ENCODE measurements around the gene ZNF526.
A peak's percentile ranks its signal among the peaks of the same experiment; 100 is the strongest.

ZNF526 gene

DNA sequence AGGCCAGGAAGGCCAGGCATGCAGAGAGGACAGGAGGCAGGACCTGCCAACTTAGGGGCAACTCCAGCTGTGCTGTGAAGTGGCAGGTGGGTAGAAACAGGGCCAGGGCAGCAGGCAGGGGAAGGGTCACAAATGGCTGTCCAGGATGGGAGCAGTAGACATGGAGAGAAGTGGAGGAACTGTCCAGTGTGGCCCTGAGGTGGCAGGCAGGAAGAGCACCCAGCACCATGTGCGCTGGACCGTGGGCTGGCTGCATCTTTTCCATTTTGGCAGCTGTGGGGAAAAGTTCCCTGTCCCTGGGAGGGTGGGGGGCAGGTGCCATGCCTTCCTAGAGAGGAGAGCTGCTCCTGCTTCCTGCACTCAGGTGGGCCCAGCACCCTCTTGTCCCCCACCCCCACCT is 16.4 kb upstream of the ZNF526 start:
- H3K4me3 ChIP-seq (ENCODE audit: low read depth, low read length): no peak overlapping the region
- H3K9me3 ChIP-seq (ENCODE audit: control insufficient read depth, insufficient read depth, low read depth, low read length): no peaks in the 10 kb centered on the region
- H3K27ac ChIP-seq (ENCODE audit: extremely low read depth, low read depth, low read length): no peak overlapping the region
- H3K36me3 ChIP-seq (ENCODE audit: control insufficient read depth in 2 of 2, insufficient read depth in 1 of 2, low read length in 2 of 2): peaks cover 81 to 98% of the 10 kb centered on the region in 2 experiments
- H3K4me1 ChIP-seq (ENCODE audit: control insufficient read depth, insufficient read depth, low read length): no peaks in the 10 kb centered on the region
- TF ChIP-seq, protein P1, sequence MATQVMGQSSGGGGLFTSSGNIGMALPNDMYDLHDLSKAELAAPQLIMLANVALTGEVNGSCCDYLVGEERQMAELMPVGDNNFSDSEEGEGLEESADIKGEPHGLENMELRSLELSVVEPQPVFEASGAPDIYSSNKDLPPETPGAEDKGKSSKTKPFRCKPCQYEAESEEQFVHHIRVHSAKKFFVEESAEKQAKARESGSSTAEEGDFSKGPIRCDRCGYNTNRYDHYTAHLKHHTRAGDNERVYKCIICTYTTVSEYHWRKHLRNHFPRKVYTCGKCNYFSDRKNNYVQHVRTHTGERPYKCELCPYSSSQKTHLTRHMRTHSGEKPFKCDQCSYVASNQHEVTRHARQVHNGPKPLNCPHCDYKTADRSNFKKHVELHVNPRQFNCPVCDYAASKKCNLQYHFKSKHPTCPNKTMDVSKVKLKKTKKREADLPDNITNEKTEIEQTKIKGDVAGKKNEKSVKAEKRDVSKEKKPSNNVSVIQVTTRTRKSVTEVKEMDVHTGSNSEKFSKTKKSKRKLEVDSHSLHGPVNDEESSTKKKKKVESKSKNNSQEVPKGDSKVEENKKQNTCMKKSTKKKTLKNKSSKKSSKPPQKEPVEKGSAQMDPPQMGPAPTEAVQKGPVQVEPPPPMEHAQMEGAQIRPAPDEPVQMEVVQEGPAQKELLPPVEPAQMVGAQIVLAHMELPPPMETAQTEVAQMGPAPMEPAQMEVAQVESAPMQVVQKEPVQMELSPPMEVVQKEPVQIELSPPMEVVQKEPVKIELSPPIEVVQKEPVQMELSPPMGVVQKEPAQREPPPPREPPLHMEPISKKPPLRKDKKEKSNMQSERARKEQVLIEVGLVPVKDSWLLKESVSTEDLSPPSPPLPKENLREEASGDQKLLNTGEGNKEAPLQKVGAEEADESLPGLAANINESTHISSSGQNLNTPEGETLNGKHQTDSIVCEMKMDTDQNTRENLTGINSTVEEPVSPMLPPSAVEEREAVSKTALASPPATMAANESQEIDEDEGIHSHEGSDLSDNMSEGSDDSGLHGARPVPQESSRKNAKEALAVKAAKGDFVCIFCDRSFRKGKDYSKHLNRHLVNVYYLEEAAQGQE (tag by site-specific recombination; IDR thresholded peaks at IDR 0.05): peak; percentile 97
- no peak for TF ChIP-seq ZNF311 (tag by site-specific recombination; IDR thresholded peaks at IDR 0.05; ENCODE audit: borderline replicate concordance)
- ChIA-PET CTCF (interaction anchor here (0.6 kb wide), 1 partner anchor 430 kb away, joined by 3 read pairs; no protein-coding TSS in a partner anchor), POLR2A (no interaction called here)

DNA sequence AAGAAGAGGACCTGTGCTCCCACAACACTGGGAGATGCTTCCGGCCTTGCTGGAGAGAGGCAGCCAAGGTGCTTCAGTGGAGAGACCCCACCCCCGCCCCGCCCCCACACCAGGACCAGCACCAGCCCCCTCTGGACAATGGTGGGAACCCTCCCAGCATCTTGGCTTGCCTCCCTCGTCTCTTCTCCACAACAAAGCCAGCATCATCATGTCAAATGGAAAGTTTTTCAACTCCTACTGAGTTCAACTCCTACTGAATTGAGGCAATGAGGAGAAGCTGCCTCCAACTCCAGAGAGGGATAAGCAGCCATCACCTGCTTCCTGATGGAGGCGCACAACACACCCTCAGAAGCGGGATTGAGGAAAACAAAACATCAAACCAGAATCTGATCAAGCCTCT is 15.4 kb upstream of the ZNF526 start:
- ChIA-PET CTCF (interaction anchor here (1.2 to 1.6 kb wide), 2 partner anchors 18 to 170 kb away, joined by 3 to 4 read pairs; no protein-coding TSS in a partner anchor), POLR2A (no interaction called here)
- no peaks in the 10 kb centered on the region for H3K9me3 ChIP-seq (ENCODE audit: control insufficient read depth, insufficient read depth, low read depth, low read length)
- no peak overlapping the region for H3K27ac ChIP-seq (ENCODE audit: extremely low read depth, low read depth, low read length)
- no peaks in the 10 kb centered on the region for H3K4me1 ChIP-seq (ENCODE audit: control insufficient read depth, insufficient read depth, low read length)
- H3K36me3 ChIP-seq (ENCODE audit: control insufficient read depth in 2 of 2, insufficient read depth in 1 of 2, low read length in 2 of 2): peaks cover 87 to 98% of the 10 kb centered on the region in 2 experiments
- TF ChIP-seq EGR2 (tag by site-specific recombination; IDR thresholded peaks at IDR 0.05; ENCODE audit: low read depth): peak; percentile 58; the same call in 1 of the 2 replicates
- no peak for TF ChIP-seq ZNF239 (tag by site-specific recombination; IDR thresholded peaks at IDR 0.05)
- TF ChIP-seq ZFHX2 (tag by site-specific recombination; conservative IDR thresholded peaks at IDR 0.05): peak; percentile 53
- H3K4me3 ChIP-seq (ENCODE audit: low read depth, low read length): no peak overlapping the region

DNA sequence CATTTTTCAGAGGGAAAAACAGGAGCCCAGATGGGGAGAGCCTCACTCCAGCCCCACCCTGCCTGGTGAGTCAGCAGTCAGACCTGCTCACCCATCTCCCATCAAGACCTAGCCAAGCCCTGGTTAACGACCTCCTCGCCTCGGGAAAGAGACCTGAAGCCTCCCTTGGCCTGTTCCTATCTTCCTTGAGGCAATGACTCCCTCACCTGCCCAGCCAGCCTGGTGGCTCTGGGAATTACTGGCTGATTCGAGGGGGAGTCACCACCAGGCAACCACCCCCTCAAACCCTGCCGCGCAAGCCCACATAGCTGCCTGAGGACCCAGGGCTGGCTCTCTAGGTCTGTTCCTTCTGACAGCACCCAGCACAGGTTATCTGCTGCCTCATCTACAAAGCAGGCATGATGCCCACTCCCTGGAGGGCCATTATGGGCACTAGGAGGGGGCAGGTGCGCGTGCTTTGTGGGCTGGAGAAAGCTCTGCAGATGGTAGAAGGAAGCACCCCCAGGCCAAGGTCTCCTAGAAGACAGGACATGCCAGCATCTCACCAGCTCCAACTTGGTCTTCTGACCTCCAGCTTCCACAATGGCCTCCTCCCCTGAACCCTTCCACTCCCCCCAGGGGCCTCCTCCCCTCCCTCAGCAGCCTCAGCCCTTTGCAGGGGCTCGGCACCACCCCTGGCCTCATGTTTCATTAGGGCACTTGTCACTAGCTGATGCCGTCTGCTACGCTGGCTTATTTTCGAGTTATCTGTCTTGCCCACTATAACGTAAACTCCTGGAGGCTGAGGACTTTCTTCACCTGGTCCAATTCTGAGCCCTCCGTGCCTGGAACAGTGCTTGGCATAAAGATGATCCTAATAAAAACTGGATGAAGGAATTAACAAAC is 13.0 kb upstream of the ZNF526 start:
- CTCF ChIA-PET: interaction anchor here (0.5 to 1.6 kb wide), 7 partner anchors 10 to 389 kb away, joined by 3 to 7 read pairs (median 4); no protein-coding TSS in a partner anchor
- H3K27ac ChIP-seq (ENCODE audit: extremely low read depth, low read depth, low read length): peak overlapping the region; percentile 39
- POLR2A ChIA-PET: interaction anchor here (0.7 to 2.8 kb wide), 4 partner anchors 9 to 190 kb away, joined by 3 to 20 read pairs (median 4); partner anchors contain the start of genes DEDD2, GSK3A and ZNF526
- no peaks in the 10 kb centered on the region for H3K4me1 ChIP-seq (ENCODE audit: control insufficient read depth, insufficient read depth, low read length)
- no peaks in the 10 kb centered on the region for H3K9me3 ChIP-seq (ENCODE audit: control insufficient read depth, insufficient read depth, low read depth, low read length)
- H3K4me3 ChIP-seq (ENCODE audit: low read depth, low read length): no peak overlapping the region
- H3K36me3 ChIP-seq (ENCODE audit: control insufficient read depth in 2 of 2, insufficient read depth in 1 of 2, low read length in 2 of 2): peaks cover 88 to 97% of the 10 kb centered on the region in 2 experiments
- TF ChIP-seq ZFP69B (tag by site-specific recombination; IDR thresholded peaks at IDR 0.05) (no peak), ZBTB17 (tag by site-specific recombination; IDR thresholded peaks at IDR 0.05) (peak; percentile 61), ZNF555 (tag by site-specific recombination; conservative IDR thresholded peaks at IDR 0.05) (no peak), ZBTB20 (tag by site-specific recombination; IDR thresholded peaks at IDR 0.05) (no peak), ZNF776 (tag by site-specific recombination; IDR thresholded peaks at IDR 0.05; ENCODE audit: borderline replicate concordance) (no peak), ZNF214 (tag by site-specific recombination; IDR thresholded peaks at IDR 0.05; ENCODE audit: borderline replicate concordance) (no peak), ZBTB1 (tag by site-specific recombination; IDR thresholded peaks at IDR 0.05) (no peak), EGR2 (tag by site-specific recombination; IDR thresholded peaks at IDR 0.05; ENCODE audit: low read depth) (peak; percentile 73), ZFHX2 (tag by site-specific recombination; conservative IDR thresholded peaks at IDR 0.05) (peak; percentile 73), ZFP3 (tag by site-specific recombination; IDR thresholded peaks at IDR 0.05; ENCODE audit: low read depth) (no peak), GLIS1 (tag by site-specific recombination; IDR thresholded peaks at IDR 0.05) (peak; percentile 67), ZFP37 (tag by site-specific recombination; IDR thresholded peaks at IDR 0.05) (no peak)
- TF ChIP-seq, protein P2, sequence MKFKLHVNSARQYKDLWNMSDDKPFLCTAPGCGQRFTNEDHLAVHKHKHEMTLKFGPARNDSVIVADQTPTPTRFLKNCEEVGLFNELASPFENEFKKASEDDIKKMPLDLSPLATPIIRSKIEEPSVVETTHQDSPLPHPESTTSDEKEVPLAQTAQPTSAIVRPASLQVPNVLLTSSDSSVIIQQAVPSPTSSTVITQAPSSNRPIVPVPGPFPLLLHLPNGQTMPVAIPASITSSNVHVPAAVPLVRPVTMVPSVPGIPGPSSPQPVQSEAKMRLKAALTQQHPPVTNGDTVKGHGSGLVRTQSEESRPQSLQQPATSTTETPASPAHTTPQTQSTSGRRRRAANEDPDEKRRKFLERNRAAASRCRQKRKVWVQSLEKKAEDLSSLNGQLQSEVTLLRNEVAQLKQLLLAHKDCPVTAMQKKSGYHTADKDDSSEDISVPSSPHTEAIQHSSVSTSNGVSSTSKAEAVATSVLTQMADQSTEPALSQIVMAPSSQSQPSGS (tag by site-specific recombination; IDR thresholded peaks at IDR 0.05; ENCODE audit: low read depth): no peak
- TF ChIP-seq, protein P3, sequence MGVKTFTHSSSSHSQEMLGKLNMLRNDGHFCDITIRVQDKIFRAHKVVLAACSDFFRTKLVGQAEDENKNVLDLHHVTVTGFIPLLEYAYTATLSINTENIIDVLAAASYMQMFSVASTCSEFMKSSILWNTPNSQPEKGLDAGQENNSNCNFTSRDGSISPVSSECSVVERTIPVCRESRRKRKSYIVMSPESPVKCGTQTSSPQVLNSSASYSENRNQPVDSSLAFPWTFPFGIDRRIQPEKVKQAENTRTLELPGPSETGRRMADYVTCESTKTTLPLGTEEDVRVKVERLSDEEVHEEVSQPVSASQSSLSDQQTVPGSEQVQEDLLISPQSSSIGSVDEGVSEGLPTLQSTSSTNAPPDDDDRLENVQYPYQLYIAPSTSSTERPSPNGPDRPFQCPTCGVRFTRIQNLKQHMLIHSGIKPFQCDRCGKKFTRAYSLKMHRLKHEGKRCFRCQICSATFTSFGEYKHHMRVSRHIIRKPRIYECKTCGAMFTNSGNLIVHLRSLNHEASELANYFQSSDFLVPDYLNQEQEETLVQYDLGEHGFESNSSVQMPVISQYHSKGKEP (tag by site-specific recombination; IDR thresholded peaks at IDR 0.05): no peak
- TF ChIP-seq, protein P1 (tag by site-specific recombination; IDR thresholded peaks at IDR 0.05): no peak

Data from HEK293 (cell line).